NCI-H82 treated with DMSO at 0.1 percent for 48 hours (cell line): ENCODE data around the gene WDHD1.
A peak's percentile ranks its signal among the peaks of the same experiment; 100 is the strongest.
"Not testable (repeated sequence)": the region's sequence is repeated elsewhere in the genome, so short reads cannot be mapped to it uniquely, and the experiment has no call there.

Experiments
- DNase-seq: peaks from one replicate; lab custom pipeline; 2025; ENCODE audit not compliant: unreplicated experiment; lab: John Stamatoyannopoulos, UW

The WDHD1 gene

DNA sequence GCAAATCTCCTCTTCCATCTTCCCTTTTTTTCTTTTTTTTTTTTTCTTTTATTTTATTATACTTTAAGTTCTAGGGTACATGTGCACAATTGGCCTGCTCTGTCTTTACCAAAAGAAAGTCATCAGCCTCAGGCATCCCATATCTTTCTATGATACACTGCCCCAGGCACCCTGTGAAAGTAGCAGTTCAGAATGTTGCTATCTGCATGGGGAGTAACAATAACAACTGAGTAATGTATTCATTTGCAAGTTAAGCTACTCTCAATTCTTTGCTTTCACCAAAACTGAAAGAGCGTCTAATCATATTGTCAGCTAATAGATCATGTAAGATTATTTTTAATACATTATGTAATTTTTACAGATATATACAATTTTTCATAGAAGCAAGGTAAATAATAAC, 110.8 kb downstream of the WDHD1 start:
- DNase-seq, result no peak

DNA sequence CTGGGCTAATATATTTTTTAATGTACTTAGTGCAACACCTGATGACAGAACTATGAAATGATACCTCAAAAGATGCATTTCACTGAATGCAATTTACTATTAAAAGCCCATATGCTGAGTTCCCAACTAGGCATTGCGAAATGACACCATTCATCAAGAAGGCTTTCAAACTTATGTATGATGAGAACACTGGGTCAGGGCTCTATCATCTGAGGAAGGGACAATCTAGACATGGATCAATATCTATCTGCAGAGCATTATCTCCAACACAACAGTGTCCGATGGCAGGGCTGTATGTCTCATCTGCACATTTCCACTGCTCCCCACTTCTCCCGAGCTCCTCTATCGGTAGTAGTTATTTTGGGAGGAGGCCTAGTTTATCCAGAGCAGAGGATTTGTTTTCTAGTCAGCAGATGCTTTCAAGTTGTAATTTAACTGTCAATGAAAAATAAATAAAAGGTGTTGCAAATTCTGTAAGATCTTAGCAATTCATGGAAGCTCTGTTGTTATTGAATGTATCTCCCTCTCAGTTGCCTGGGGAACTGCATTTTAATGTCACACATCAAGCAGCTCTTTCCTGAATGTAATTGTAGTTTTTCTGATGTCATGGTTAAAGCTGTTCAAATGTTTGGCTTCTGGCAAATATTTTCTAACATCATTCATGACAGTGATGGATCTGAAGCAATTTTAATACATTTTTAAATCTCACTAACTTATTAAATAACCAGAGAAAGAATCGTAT, 116.9 kb downstream of the WDHD1 start:
- DNase-seq, result no peak

DNA sequence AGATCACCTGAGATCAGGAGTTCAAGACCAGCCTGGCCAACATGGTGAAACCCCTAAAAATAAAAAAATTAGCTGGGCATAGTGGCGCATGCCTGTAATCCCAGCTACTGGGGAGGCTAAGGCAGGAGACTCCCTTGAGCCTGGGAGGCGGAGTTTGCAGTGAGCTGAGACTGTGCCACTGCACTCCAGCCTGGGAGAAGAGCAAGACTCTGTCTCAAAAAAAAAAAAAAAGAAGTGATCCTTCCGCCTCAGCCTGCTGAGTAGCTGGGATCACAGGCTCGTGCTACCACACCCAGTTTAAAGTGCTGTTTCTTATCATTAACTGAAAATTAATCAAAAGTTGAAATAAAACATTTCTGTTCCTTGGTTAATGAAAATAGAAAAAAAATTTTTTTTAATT, 117.9 kb downstream of the WDHD1 start:
- DNase-seq, result not testable (repeated sequence)

DNA sequence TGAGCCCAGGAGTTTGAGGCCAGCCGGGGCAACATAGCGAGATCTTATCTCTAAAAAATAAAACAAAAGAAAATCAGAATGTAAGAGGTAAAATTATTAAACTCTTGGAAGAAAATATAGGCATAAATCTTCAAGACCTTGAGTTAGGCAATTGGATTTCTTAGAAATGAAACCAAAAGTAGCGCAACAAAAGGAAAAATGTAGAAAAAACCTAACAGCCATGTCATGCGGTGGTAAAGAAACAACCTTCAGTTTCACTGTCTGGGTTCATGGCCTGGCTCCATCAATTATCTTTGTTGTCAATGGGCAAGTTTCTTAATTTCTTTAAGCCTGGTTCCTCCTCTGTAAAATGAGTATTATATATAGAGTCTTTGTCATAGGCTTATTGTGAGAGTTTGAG, 118.7 kb downstream of the WDHD1 start:
- DNase-seq, result no peak

DNA sequence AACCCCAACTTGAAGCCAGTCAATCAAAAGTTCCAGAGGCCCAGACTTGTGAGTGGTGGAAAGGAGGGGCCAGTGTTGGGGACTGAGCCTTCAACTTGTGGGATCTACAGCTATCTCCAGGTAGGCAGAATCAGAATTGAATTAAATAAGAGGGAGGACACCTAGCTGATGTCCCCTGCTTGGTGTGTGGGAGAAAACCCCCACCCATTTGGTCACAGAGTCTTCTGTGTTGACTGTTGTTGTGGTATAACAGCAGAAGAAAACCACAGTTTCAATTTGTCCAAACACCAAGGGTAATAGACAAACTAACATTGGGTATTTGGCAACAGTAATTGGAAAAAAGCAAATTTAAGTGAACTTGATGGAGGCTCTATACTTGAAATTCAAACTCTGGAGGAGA, 120.8 kb downstream of the WDHD1 start:
- no peak for DNase-seq

GRCh38 chr14:54902521-54903420, 124.1 kb downstream of the WDHD1 start, which contains the start of gene GCH1:
Gene GCH1 (minus strand): TSS chr14:54902826. CDS start chr14:54902663, 163 bp downstream.
- DNase-seq, result peak; percentile 15

GRCh38 chr14:54902143-54902520, 124.8 kb downstream of the WDHD1 start:
- no peak for DNase-seq

- DNase-seq, result no peak
Measured at GRCh38 chr14:54901380-54902142, 125.3 kb downstream of the WDHD1 start.

- no peak for DNase-seq
Measured at GRCh38 chr14:54899573-54899972, 127.3 kb downstream of the WDHD1 start.

- DNase-seq, result not testable (repeated sequence)
Measured at GRCh38 chr14:54897809-54898555, 128.9 kb downstream of the WDHD1 start.

DNA sequence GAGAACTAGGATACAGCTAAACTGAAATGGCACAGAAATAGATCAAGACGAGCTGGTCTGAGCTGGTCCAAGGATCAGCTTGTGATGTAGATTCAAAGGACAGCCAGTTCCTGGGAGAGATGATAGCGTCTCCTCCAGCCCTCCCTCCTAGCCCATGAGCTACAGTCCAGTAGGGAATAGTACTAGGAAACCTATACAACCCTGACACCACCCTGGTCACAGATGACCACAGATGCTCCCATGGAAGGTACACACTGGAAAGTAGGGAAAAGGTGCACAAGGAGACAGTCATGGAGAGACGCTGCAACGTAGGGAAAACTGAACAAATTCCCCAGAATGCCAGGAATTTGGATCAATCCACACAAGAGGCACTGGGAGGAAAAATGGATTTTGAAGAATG, 131.2 kb downstream of the WDHD1 start:
- no peak for DNase-seq

- no peak for DNase-seq
Measured at GRCh38 chr14:54894995-54895394, 131.9 kb downstream of the WDHD1 start.

- DNase-seq, result no peak
Measured at GRCh38 chr14:54893151-54893760, 133.6 kb downstream of the WDHD1 start.

DNA sequence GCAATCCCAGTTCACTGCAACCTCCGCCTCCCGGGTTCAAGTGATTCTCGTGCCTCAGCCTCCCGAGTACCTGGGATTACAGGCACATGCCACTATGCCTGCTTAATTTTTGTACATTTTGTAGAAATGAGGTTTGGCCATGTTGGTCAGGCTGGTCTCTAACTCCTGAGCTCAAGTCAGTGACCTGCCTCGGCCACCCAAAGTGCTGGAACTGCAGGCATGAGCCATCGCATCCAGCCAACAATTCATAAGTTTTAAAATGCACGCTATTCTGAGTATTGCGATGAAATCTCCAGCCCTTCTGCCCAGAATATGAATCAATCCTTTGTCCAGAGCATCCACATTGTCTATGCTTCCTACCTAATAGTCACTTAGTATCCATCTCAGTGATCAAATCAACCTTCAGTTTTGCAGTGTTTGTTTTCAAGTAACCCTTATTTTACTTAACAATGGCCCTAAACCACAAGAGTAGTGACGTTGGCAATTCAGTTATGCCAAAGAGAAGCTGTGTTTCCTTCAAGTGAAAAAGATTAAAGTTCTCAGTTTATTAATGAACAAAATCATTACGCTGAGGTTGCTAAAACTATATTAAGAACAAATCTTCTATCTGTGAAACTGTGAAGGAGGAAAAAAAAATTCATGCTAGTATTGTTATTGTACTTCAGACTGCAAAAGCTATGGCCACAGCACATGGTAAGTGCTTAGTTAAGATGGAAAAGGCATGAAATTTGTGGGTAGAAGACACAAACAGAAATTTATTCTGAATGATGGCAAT, 135.2 kb downstream of the WDHD1 start:
- no peak for DNase-seq

- DNase-seq, result no peak
Measured at GRCh38 chr14:54890788-54891187, 136.1 kb downstream of the WDHD1 start.

- no peak for DNase-seq
Measured at GRCh38 chr14:54889919-54890318, 137.0 kb downstream of the WDHD1 start.
